HG03571 (cell line): ENCODE measurements around the gene PRR7.

Source experiments
- ATAC-seq: cut with Tn5 transposase; IDR thresholded peaks from one replicate; pipeline ENCODE4 v1.9.1; 2021; ENCODE audit not compliant: unreplicated experiment

Gene PRR7

DNA sequence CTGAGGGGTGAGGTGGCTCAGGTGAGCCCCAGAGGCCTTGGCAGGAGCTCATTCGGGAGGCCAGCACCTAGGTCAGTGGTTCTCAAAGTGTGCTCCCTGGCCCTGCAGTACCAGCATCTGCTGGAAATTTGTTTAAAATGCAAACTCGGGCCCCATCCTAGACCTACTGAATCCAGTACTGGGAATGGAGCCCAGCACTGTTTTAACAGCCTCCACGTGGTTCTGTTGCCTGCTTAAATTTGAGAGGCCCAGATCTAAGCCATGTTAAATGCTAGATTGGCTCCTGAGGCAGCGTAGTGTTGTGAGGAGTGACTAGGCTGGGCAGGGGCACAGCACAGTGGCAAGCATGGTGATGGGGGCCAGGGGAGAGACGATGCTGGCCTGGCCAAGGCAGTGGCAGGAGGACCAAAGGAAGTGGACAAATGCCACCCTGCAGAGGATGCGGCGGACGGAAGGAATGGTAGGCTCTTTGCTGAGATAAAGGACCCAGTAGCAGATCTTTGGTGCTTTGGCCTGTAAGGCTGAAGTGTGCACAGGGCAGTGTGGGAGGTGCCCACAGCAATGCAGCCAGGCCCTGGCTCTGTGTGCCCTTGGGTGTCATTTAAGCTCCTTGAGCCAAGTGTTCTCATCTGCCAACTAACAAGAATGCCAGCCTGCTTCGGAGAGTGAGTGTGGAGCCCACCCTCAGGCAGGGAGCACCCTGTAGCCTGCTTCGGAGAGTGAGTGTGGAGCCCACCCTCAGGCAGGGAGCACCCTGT lies 4.2 kb downstream of the PRR7 start:
- ATAC-seq = no peak

DNA sequence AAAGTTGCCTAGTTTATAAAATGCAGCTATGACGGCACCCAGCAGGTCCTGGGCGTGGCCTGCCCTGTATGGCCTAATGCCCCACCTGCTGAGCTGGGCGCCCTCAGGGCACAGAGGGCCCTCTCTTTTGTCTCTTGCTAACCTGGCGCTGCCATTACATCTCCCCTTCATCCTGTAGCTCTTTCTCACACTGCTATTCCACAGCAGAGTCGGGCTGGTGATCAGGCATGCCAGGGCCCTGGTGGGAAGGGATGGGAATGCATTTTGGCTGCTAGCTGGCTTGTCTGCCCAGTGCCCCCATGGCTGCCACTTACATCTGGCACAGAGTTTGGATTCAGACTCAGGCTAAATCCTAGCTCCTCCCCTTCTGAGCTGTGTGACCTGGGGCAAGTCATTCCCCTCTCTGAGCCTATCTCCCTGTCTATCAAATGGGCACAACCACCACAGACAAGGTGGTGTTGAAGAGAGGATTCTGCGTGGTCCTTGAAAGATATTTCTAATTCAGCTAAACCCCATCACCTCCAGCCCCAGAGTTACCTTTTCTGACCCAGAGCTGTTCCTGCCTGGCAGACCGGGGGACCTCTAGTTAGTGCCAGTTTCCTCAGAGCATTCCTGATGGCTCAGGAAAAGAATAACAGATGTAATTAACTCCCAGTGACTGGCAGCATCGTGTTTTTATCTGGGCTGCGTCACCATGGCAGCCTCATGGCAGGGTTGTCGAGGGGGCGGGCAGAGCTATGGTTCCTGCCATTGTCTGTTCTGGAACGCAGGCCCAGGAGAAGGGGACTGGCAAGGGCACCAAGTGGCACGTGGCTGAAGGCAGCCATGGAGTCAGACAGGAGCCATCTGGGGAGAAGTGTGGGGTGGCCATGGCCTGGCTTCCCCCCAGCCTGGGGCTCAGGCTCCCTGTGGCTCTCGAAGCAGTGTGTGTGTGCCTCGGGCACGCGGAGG lies 6.3 kb downstream of the PRR7 start:
- no peak for ATAC-seq

- peak; percentile 2 for ATAC-seq
Observed at GRCh38 chr5:177453852-177454396, 7.3 kb downstream of the PRR7 start.

- ATAC-seq = peak; percentile 61
Observed at GRCh38 chr5:177454397-177455035, 7.9 kb downstream of the PRR7 start.

GRCh38 chr5:177455036-177455660 lies 8.5 kb downstream of the PRR7 start:
- peak; percentile 39 for ATAC-seq

GRCh38 chr5:177455661-177456590 lies 9.3 kb downstream of the PRR7 start:
- peak; percentile 3 for ATAC-seq

DNA sequence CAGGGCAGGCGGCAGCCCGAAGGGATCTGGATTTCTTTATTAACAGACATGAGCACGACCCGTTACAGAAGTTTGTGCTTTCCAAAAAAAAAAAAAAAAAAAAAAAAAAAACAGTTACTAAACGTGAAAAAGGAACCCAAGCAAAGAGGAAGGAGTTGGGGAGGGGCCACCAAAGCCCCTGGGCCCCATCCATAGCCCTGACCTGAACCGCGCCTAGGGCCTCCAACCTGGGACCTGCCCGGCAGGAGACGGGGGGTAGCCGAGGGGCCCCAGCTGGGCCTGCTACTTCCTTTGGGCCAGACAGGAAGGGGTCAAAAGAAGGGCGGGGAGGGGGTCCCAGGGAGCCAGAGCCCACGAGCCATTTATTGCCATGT lies 10.0 kb downstream of the PRR7 start:
- ATAC-seq = no peak

DNA sequence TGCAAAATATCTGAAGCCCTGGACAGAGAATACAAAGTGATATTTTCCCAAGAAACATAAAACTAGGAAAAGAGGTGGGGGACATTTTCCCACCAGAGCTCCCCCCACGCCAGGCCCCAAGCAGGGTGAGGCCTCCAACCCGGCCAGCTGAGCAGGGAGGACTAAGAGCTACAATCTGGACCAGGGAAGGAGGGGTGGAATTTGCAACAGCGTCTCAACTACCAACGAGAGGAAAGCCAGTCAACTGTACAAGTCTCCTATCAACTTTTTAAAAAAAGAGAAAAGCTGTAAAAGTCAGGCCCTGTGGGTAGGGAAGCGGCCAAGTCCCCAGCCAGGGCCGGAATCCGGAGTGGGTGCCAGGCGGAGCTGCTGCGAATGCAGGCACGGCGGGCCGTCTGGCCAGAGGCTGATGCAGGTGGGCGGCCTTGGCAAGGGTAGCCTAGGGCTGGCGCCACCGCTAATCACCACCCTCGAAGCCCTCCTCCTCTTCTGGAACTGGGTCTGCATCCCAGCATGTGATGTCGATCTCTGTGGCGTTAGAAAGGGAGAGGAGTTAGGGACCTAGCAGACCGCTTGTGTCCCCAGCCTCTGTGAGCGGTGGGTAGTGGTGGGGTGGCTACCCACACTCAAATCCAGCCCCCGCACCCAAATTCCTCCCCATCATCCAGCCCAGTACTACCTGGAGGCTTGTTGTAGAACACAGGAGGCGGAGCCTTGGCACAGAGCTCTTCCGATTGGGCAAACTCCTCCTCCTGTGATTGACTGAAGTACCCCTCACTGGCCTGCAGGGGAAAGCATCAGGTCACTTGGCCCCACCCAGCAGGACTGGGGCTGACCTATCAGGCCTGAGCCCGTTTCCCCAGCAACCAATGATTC lies 10.6 kb downstream of the PRR7 start:
- ATAC-seq = peak; percentile 44

DNA sequence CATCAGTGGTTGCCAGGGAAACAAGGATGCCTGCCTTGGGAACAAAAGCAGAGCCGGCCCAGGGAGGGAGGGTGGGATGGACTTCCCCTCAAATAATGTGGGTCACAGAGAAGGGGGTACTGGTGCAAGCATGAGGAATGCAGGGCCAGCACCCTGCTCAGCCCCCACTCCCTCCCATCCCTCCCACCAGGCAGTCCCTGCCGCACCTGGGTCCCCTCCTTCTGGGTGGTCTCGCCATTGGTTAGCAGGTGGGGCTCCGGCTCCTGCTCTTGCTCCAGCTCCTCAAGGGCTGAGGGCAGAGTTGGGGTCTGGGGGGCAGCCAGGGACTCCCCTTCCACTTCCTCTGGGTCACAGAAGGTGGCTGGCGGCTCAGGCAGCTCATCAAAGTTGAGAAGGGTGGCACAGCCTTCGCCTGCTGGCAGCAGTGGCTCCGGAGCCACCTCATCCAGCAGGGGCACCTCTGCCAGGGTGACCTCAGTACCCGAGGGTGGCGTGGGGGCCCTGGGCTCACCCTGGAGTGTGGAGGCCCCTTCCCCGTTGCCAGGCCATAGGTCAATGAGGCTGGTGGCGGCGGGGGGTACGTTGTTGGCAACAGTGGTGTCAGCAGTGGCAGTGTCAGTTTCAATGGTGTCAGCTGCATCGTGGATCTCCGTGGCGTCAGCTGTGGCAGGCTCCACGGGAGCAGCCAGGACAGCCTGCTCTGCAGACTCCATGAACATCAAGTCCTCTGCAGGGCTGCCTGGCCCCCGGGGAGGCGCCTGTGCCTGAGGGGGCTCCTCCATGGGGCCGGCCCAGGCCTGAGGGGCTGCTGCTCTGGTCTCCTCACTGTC lies 11.5 kb downstream of the PRR7 start:
- ATAC-seq = no peak

DNA sequence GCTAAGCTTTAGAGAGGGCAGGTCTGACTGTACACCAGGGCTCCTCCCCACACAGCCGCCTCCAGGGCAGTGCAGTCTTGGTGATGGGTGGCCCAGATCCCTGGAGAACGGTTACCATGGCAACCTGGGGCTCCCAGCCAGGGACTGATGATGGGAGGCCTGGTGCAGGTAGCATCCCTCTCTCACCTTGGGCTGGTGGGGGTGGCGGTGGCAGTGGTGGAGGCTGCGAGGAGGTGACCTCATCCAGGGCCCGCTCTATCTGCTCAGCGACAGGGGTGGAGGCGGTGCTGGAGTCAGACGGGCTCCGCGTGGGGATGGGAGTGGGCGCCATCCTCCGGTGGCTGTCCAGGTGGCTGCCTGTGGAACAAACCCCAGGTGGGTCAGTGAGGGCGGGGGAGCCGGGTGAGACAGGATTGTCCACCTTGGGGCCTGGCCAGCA lies 12.3 kb downstream of the PRR7 start:
- no peak for ATAC-seq

DNA sequence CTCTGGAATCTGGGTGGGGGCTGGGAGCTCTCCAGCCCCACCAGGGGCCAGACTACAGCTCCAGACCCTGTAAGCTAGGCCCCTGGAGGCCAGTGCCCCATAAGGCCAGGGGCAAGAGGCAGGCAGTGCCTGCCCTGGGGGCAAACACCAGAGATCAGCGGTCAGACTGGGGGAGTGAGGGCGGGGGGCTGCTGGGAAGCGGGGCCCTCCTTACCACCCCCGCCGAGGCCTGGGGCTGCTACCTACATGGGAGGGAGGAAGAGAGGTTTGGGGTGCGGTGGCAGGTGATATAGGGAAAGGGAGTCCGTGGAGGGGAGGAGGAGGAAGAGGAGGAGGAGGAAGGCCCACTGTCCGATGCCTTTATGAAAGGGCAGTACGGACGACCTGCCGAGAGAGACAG lies 12.7 kb downstream of the PRR7 start:
- no peak for ATAC-seq

GRCh38 chr5:177459819-177460628 lies 13.4 kb downstream of the PRR7 start:
- ATAC-seq = no peak

GRCh38 chr5:177462021-177462670 lies 15.5 kb downstream of the PRR7 start:
- ATAC-seq = no peak

DNA sequence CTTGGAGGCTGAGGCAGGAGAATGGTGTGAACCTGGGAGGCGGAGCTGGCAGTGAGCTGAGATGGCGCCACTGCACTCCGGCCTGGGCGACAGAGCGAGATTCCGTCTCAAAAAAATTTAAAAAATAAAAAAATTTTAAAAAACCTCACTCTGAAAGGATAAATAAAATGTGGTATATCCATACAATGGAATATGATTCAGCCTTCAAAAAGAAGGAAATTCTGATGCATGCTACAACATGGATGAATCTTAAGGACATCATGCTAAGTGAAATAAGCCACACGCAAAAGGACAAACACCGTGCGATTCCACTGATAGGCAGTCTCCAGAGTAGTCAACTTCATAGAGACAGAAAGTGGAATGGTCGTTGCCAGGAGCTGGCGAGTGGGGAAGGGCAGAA lies 18.4 kb downstream of the PRR7 start:
- no peak for ATAC-seq

DNA sequence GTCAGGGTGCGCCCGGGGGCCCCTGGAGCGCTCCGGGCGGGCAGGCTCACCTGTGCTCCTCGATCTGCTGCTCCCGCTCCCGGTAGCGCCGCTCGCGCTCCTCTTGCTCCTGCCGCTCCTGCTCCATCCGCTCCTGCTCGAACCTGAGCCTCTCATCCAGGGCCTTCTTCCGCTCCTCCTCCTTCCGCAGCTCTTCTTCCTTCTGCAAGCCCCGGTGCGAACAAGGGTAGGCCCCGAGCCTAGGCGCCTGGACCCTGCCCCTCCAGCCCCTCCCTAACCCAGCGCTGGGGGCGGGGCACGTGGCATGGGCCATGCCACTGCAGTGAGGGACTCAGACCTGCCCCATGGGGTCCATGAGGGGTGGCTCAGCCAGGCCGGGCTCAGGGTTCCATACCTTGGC lies 20.2 kb downstream of the PRR7 start:
- ATAC-seq = no peak

DNA sequence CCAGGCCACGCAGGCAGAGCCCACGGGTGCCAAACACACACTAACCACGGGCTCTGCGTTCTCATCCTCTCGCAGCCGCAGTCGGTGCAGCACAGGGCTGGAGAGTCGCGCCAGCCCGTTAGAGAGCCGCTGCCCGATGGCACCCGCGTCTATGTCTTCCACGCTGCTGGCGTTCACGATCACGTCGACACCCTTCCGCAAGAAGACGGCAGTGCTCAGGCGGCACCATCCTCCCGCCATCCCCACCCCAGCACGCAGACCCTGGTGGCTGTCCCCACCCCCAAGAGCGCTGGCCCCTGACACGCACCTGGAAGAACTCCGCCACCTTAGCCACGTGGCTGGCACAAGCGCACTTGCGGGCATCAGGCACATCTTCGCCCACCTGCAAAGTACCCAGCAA lies 20.8 kb downstream of the PRR7 start:
- no peak for ATAC-seq

DNA sequence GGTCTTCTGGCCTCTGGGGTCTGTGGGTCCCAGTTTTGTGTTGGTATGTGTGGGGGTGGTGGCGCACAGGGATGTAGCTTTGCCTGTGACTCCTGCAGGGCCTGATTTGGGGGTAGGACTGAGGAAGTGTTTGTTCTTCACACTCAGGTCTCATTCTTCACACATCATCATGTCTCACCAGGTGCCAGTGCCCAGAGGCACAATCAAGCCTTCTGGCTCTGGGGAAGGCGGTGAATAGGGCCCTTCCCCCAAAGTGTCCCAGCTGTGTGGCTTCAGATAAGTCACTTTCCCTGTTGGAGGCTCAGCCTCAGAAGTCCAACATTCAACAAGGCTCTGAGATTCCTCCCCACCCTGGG lies 21.7 kb downstream of the PRR7 start:
- ATAC-seq = no peak
